ENCODE data around the gene GIT1.

GIT1 gene

GRCh38 chr17:29574732-29575510 is 14.5 kb downstream of the GIT1 start:
- peak overlapping the region; percentile 11 for H3K27ac Mint-ChIP-seq
- no peaks in the 10 kb centered on the region for H3K9me3 Mint-ChIP-seq
- no peak overlapping the region for H3K4me3 Mint-ChIP-seq
- DNase-seq (no peak), ATAC-seq (replicated peaks) (no peak)
- H3K36me3 Mint-ChIP-seq: peaks cover 45 to 54% of the 10 kb centered on the region in 2 donors
- H3K27me3 Mint-ChIP-seq: no peaks in the 10 kb centered on the region
- H3K4me1 Mint-ChIP-seq: peaks cover 23 to 40% of the 10 kb centered on the region in 2 donors

- DNase-seq (no peak), ATAC-seq (replicated peaks) (no peak)
- no peaks in the 10 kb centered on the region for H3K27me3 Mint-ChIP-seq
- H3K27ac Mint-ChIP-seq: peak overlapping the region; percentile 14
- H3K4me3 Mint-ChIP-seq: no peak overlapping the region
- peaks cover 44 to 48% of the 10 kb centered on the region in 2 donors for H3K36me3 Mint-ChIP-seq
- H3K4me1 Mint-ChIP-seq: peaks cover 26 to 43% of the 10 kb centered on the region in 2 donors
- no peaks in the 10 kb centered on the region for H3K9me3 Mint-ChIP-seq
Observed at GRCh38 chr17:29573871-29574731, 15.3 kb downstream of the GIT1 start.

GRCh38 chr17:29573558-29573869 is 15.9 kb downstream of the GIT1 start:
- no peak for DNase-seq
- Mint-ChIP-seq H3K4me3 (no peak overlapping the region), H3K27ac (no peak overlapping the region), H3K27me3 (no peaks in the 10 kb centered on the region), H3K9me3 (no peaks in the 10 kb centered on the region), H3K4me1 (peaks cover 27 to 47% of the 10 kb centered on the region in 2 donors), H3K36me3 (peaks cover 42 to 45% of the 10 kb centered on the region in 2 donors)
- no peak for ATAC-seq (replicated peaks)

- Mint-ChIP-seq H3K36me3 (peaks cover 36 to 40% of the 10 kb centered on the region in 2 donors), H3K4me3 (peak overlapping the region in 1 of 2 donors; percentile 37), H3K27ac (no peak overlapping the region), H3K27me3 (no peaks in the 10 kb centered on the region), H3K4me1 (peaks cover 30 to 47% of the 10 kb centered on the region in 2 donors), H3K9me3 (no peaks in the 10 kb centered on the region)
- ATAC-seq (replicated peaks): peak; percentile 45 to 48
- DNase-seq: peak; percentile 67
Observed at GRCh38 chr17:29572691-29573557, 16.5 kb downstream of the GIT1 start.

- no peaks in the 10 kb centered on the region for H3K27me3 Mint-ChIP-seq
- peaks cover 30 to 47% of the 10 kb centered on the region in 2 donors for H3K4me1 Mint-ChIP-seq
- peaks cover 31 to 37% of the 10 kb centered on the region in 2 donors for H3K36me3 Mint-ChIP-seq
- H3K27ac Mint-ChIP-seq: no peak overlapping the region
- DNase-seq (no peak), ATAC-seq (replicated peaks) (no peak)
- no peak overlapping the region for H3K4me3 Mint-ChIP-seq
- H3K9me3 Mint-ChIP-seq: no peaks in the 10 kb centered on the region
Observed at GRCh38 chr17:29571883-29572681, 17.4 kb downstream of the GIT1 start.

GRCh38 chr17:29571486-29571882 is 18.0 kb downstream of the GIT1 start:
- Mint-ChIP-seq H3K36me3 (peaks cover 31 to 36% of the 10 kb centered on the region in 2 donors), H3K9me3 (no peaks in the 10 kb centered on the region), H3K27ac (no peak overlapping the region), H3K4me3 (no peak overlapping the region), H3K4me1 (peaks cover 30 to 47% of the 10 kb centered on the region in 2 donors), H3K27me3 (no peaks in the 10 kb centered on the region)
- ATAC-seq (replicated peaks) (no peak), DNase-seq (no peak)

GRCh38 chr17:29570521-29570920 is 18.9 kb downstream of the GIT1 start:
- H3K36me3 Mint-ChIP-seq: peaks cover 29 to 31% of the 10 kb centered on the region in 2 donors
- H3K9me3 Mint-ChIP-seq: no peaks in the 10 kb centered on the region
- no peak for ATAC-seq (replicated peaks)
- H3K4me1 Mint-ChIP-seq: peaks cover 29 to 54% of the 10 kb centered on the region in 2 donors
- DNase-seq: peak; percentile 0
- no peak overlapping the region for H3K4me3 Mint-ChIP-seq
- no peak overlapping the region for H3K27ac Mint-ChIP-seq
- no peaks in the 10 kb centered on the region for H3K27me3 Mint-ChIP-seq

- Mint-ChIP-seq H3K27me3 (no peaks in the 10 kb centered on the region), H3K27ac (peak overlapping the region; percentile 90), H3K9me3 (no peaks in the 10 kb centered on the region), H3K4me3 (peak overlapping the region; percentile 86 to 92), H3K36me3 (peaks cover 18 to 21% of the 10 kb centered on the region in 2 donors), H3K4me1 (peaks cover 22 to 51% of the 10 kb centered on the region in 2 donors)
- no peak for ATAC-seq (replicated peaks)
- DNase-seq: peak; percentile 0
Observed at GRCh38 chr17:29569245-29569950, 20.1 kb downstream of the GIT1 start.

- peak within 1 kb of the TSS; percentile 92 to 95 for H3K4me3 Mint-ChIP-seq
- DNase-seq (peak; percentile 77), ATAC-seq (replicated peaks) (peak; percentile 51 to 68)
- no peaks in the 10 kb centered on the region for H3K27me3 Mint-ChIP-seq
- H3K9me3 Mint-ChIP-seq: no peaks in the 10 kb centered on the region
- H3K36me3 Mint-ChIP-seq: peaks cover 12 to 13% of the 10 kb centered on the region in 2 donors
- H3K4me1 Mint-ChIP-seq: peaks cover 23 to 49% of the 10 kb centered on the region in 2 donors
- peak within 1 kb of the TSS; percentile 95 for H3K27ac Mint-ChIP-seq
Observed at GRCh38 chr17:29568331-29569244, 20.9 kb downstream of the GIT1 start, which contains the start of gene TP53I13. TP53I13 (plus strand) TSS chr17:29568701; CDS start chr17:29568759, 58 bp downstream.

- no peaks in the 10 kb centered on the region for H3K9me3 Mint-ChIP-seq
- ATAC-seq (replicated peaks) (peak; percentile 69 to 70), DNase-seq (peak; percentile 80)
- H3K4me3 Mint-ChIP-seq: peak overlapping the region; percentile 92 to 95
- H3K36me3 Mint-ChIP-seq: peaks cover 9 to 10% of the 10 kb centered on the region in 2 donors
- H3K27ac Mint-ChIP-seq: peak overlapping the region; percentile 95
- no peaks in the 10 kb centered on the region for H3K27me3 Mint-ChIP-seq
- peaks cover 25 to 46% of the 10 kb centered on the region in 2 donors for H3K4me1 Mint-ChIP-seq
Observed at GRCh38 chr17:29567554-29568330, 21.7 kb downstream of the GIT1 start.

- Mint-ChIP-seq H3K4me1 (peaks cover 31 to 51% of the 10 kb centered on the region in 2 donors), H3K36me3 (peaks cover 14 to 16% of the 10 kb centered on the region in 2 donors), H3K27me3 (no peaks in the 10 kb centered on the region), H3K4me3 (peak overlapping the region; percentile 92 to 95), H3K9me3 (no peaks in the 10 kb centered on the region), H3K27ac (peak overlapping the region; percentile 95)
- DNase-seq (no peak), ATAC-seq (replicated peaks) (peak; percentile 22 to 24)
Observed at GRCh38 chr17:29567304-29567553, 22.2 kb downstream of the GIT1 start.

Data from stimulated activated naive B cell treated with anti-CD40 and anti-IgM and Interleukin-4, amounts not matched to agents 10 μg/mL and 1 μg/mL and 100 μg/mL, for 72 hours (primary cell).